GM11168 (cell line): ENCODE measurements around the gene PDF.

Source experiments
- in situ Hi-C: fragments of 300-500 bp; cut with MboI; formaldehyde crosslinking; loops from one replicate; pipeline ENCODE4 v1.12.0; 2022; ENCODE audit warnings: low sequenced_read_pairs; ENCODE audit not compliant: unreplicated experiment

The PDF gene

GRCh38 chr16:69318911-69319289 is 11.5 kb downstream of the PDF start:
- in situ Hi-C loops = no loop called here

- in situ Hi-C loops = no loop called here
Observed at GRCh38 chr16:69318177-69318910, 12.0 kb downstream of the PDF start.

- in situ Hi-C loops = no loop called here
Observed at GRCh38 chr16:69316595-69317034, 13.8 kb downstream of the PDF start.

- in situ Hi-C loops = no loop called here
Observed at GRCh38 chr16:69315486-69316311, 14.7 kb downstream of the PDF start.

- in situ Hi-C loops = no loop called here
Observed at GRCh38 chr16:69314534-69314933, 15.9 kb downstream of the PDF start.

- in situ Hi-C loops = no loop called here
Observed at GRCh38 chr16:69313469-69313868, 16.9 kb downstream of the PDF start.

- in situ Hi-C loops = no loop called here
Observed at GRCh38 chr16:69311533-69312387, 18.6 kb downstream of the PDF start.

GRCh38 chr16:69310653-69311532 is 19.5 kb downstream of the PDF start, which contains the start of gene VPS4A:
Gene VPS4A, plus strand, starts transcription at chr16:69311350. Its CDS starts 162 bp downstream, at chr16:69311512.
- in situ Hi-C loops = no loop called here

GRCh38 chr16:69309316-69309715 is 21.1 kb downstream of the PDF start:
- in situ Hi-C loops = no loop called here

- in situ Hi-C loops = no loop called here
Observed at GRCh38 chr16:69307856-69308255, 22.5 kb downstream of the PDF start.

GRCh38 chr16:69307091-69307490 is 23.3 kb downstream of the PDF start:
- in situ Hi-C loops = no loop called here

- in situ Hi-C loops = no loop called here
Observed at GRCh38 chr16:69306031-69306430, 24.4 kb downstream of the PDF start.

- in situ Hi-C loops = no loop called here
Observed at GRCh38 chr16:69302301-69302700, 28.1 kb downstream of the PDF start.

- in situ Hi-C loops = no loop called here
Observed at GRCh38 chr16:69301861-69302260, 28.5 kb downstream of the PDF start.

GRCh38 chr16:69301187-69301586 is 29.2 kb downstream of the PDF start:
- in situ Hi-C loops = no loop called here

GRCh38 chr16:69298261-69298660 is 32.1 kb downstream of the PDF start:
- in situ Hi-C loops = loop anchor here (25.0 kb wide), 1 partner anchor 436 kb away; no protein-coding TSS in a partner anchor

- in situ Hi-C loops = loop anchor here (25.0 kb wide), 1 partner anchor 434 kb away; no protein-coding TSS in a partner anchor
Observed at GRCh38 chr16:69296771-69297170, 33.6 kb downstream of the PDF start.

- in situ Hi-C loops = loop anchor here (25.0 kb wide), 1 partner anchor 432 kb away; no protein-coding TSS in a partner anchor
Observed at GRCh38 chr16:69294051-69294450, 36.3 kb downstream of the PDF start.

GRCh38 chr16:69293401-69293800 is 37.0 kb downstream of the PDF start:
- in situ Hi-C loops = loop anchor here (25.0 kb wide), 1 partner anchor 431 kb away; no protein-coding TSS in a partner anchor
